GM13977 (cell line): Measurements from ENCODE around the gene MAL.
A peak's percentile ranks its signal among the peaks of the same experiment; 100 is the strongest.

Experiments
- DNase-seq: peaks from one replicate; pipeline ENCODE4 v3.0.0; 2012; ENCODE audit warnings: low spot score
- in situ Hi-C: fragments of 300-500 bp; cut with MboI; formaldehyde crosslinking; loops from one replicate; pipeline ENCODE4 v1.12.0; 2022; ENCODE audit warnings: low sequenced_read_pairs, low pct_unique_long_range_greater_than_20kb, mixed read lengths, inconsistent platforms; ENCODE audit not compliant: unreplicated experiment
- TF ChIP-seq, protein P1 (sequence below): IDR thresholded peaks from 2 replicates; pipeline ENCODE4 v1.5.1; 2012; ENCODE audit warnings: mild to moderate bottlenecking, control low read depth; ENCODE audit not compliant: insufficient read depth; ENCODE audit errors: extremely low read depth, missing control alignments

MAL gene

GRCh38 chr2:95075440-95076132 is 50.1 kb downstream of the MAL start:
- in situ Hi-C loops, result no loop called here
- TF ChIP-seq, protein P1, sequence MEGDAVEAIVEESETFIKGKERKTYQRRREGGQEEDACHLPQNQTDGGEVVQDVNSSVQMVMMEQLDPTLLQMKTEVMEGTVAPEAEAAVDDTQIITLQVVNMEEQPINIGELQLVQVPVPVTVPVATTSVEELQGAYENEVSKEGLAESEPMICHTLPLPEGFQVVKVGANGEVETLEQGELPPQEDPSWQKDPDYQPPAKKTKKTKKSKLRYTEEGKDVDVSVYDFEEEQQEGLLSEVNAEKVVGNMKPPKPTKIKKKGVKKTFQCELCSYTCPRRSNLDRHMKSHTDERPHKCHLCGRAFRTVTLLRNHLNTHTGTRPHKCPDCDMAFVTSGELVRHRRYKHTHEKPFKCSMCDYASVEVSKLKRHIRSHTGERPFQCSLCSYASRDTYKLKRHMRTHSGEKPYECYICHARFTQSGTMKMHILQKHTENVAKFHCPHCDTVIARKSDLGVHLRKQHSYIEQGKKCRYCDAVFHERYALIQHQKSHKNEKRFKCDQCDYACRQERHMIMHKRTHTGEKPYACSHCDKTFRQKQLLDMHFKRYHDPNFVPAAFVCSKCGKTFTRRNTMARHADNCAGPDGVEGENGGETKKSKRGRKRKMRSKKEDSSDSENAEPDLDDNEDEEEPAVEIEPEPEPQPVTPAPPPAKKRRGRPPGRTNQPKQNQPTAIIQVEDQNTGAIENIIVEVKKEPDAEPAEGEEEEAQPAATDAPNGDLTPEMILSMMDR, result no peak
- no peak for DNase-seq

DNA sequence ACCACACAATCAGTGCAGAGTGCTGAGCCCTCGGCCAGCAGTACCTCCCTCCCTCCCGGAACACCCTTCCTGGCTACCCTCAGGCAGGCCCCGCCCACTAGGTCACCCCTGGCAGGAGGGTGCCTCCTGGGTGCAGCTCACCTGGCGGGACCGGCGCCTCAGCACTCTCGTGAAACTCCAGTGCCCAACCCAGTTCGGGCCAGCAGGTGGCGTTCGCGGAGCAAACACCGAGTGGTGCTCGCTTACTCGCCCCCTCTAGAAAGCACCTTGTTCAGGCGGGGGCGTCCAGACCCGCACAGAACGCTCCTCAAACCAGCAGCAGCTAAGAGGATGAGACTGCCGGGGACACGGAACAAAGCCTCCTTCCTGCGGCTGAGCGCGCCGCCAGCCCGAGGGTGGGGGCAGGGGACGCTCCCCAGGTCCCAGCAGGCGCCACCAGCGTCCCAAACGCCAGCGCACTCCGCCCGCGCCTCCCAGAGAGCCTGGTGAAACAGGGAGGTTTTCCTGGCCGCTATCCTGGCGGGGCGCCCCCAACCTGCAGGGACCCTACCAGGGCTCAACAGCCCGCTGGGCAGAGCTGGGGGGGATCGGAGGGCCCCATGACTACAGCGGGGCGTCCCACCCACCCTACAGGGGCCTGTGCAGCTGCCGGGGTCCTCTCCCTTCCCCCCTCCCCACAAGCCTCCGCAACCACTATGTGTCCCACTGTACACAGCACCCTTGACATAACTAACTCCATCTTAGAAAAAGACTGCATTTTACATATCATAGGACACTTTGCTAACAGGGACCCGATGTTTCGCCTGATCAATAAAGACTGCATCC is 51.4 kb downstream of the MAL start:
- TF ChIP-seq, protein P1, result peak; percentile 89
- peak; percentile 85 for DNase-seq
- in situ Hi-C loops, result no loop called here

- in situ Hi-C loops, result no loop called here
- TF ChIP-seq, protein P1, result peak; percentile 34
- no peak for DNase-seq
Measured at GRCh38 chr2:95077530-95077825, 52.0 kb downstream of the MAL start.

DNA sequence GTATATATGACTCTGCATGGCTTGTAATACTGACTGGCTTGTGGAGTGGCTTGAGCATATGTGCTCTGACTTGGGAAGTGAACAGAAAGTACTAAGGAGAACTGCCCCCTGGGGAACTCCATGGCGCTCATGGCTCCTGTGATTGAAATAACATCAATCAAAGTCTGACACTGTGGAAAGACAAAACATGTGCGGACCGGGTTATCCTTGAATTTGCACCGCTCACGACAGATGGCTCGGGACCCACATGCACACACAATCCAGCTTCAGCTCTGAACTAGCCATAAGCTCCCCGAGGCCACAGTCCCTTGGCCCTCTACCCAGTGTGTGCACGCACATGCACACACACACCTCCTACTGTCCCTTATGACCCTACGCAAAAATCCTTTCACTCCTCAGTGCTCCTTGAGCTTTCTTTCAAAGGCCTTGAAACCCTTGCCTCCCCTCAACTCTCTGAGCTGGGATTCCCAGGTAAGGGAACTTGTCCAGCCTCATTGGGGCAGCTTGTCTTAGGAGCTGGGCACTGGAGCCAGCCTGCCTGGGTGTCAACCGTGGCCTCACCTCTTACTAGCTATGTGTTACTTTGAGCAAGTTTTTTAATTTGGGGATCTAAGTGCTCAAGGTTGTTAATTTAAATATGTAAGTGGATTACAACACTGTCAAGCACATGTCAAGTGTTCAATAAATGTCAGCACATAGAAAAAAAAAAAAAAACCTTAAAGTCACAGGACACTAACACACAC is 52.5 kb downstream of the MAL start:
- TF ChIP-seq, protein P1, result no peak
- in situ Hi-C loops, result no loop called here
- DNase-seq, result no peak

DNA sequence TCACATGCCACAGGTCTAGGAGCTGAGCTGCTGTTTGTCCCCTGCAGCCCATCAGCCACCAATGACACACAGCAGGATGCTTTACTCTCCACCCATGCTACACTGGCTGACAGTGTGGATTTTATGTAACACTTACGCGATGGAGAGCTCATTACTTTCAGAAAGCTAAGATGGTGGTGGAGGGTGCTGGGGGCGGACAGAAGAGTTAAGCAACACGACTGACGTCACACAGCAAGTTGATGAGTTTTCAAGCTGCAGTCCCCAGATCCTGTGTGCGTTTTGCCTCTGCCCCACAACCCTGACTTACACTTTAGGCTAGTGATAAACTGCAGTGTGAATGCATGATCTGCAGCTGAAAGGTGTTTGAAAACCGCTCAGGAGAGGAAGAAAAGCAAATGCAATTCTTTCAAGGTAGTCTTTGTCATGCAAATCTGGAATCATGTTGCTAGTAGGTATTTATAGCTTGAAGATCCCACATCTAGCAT is 53.7 kb downstream of the MAL start:
- DNase-seq, result no peak
- in situ Hi-C loops, result no loop called here
- TF ChIP-seq, protein P1, result no peak

DNA sequence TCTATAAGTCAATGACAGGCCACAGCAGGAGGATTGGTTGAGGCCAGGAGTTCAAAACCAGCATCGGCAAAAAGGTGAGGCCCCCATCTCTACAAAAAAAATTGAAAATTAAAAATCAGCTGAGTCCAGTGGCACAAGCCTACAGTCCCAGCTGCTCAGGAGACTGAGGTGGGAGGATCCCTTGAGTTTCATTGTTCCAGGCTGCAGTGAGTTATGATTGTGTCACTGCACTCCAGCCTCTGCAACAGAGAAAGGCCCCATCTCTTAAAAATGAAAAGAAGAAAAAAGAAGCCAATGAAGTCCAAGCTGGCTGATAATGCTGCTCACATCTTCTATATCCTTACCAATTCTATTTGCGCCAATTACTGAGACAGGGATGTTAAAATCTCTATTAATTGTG is 57.0 kb downstream of the MAL start:
- in situ Hi-C loops, result no loop called here
- DNase-seq, result no peak
- TF ChIP-seq, protein P1, result no peak
